Measurements from ENCODE around the gene MPC2. TPM values are rescaled to one million over a fixed set of nuclear protein-coding genes. Genes with fewer than 3 reads are reported as not detected.

MPC2 gene
- total RNA-seq, 2 donors from 2014 or later = 78.9 to 169 TPM

DNA sequence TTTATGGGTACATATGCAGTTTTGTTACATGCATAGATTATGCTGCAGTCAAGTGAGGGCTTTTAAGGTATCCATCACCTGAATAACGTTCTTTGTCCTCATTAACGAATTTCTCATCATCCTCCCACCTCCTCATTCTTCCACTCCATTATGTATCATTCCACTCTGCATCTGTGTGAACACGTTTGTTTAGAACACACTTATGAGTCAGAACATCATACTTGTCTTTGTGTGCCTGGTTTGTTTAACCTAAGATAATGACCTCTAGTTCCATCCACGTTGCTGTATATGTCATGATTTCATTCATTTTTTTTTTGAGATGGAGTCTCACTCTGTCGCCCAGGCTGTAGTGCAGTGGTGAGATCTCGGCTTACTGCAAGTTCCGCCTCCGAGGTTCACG is 6.7 kb upstream of the MPC2 start:
- no peaks in the 10 kb centered on the region for H3K27me3 ChIP-seq (replicated peaks; ENCODE audit: insufficient read depth)
- WGBS = 87% methylated on average over 9 of the region's 9 CpGs
- DNase-seq (ENCODE audit: low spot score) = no peak
- no peaks in the 10 kb centered on the region for H3K4me1 ChIP-seq (replicated peaks)
- no peaks in the 10 kb centered on the region for H3K9me3 ChIP-seq
- no peak overlapping the region for H3K4me3 ChIP-seq
- intact Hi-C loops (cut with DNase I) = no loop called here
- TF ChIP-seq POLR2AphosphoS5 (IDR thresholded peaks at IDR 0.05) = no peak
- no peak for TF ChIP-seq POLR2A (IDR thresholded peaks at IDR 0.05)
- TF ChIP-seq, protein P1, sequence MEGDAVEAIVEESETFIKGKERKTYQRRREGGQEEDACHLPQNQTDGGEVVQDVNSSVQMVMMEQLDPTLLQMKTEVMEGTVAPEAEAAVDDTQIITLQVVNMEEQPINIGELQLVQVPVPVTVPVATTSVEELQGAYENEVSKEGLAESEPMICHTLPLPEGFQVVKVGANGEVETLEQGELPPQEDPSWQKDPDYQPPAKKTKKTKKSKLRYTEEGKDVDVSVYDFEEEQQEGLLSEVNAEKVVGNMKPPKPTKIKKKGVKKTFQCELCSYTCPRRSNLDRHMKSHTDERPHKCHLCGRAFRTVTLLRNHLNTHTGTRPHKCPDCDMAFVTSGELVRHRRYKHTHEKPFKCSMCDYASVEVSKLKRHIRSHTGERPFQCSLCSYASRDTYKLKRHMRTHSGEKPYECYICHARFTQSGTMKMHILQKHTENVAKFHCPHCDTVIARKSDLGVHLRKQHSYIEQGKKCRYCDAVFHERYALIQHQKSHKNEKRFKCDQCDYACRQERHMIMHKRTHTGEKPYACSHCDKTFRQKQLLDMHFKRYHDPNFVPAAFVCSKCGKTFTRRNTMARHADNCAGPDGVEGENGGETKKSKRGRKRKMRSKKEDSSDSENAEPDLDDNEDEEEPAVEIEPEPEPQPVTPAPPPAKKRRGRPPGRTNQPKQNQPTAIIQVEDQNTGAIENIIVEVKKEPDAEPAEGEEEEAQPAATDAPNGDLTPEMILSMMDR (IDR thresholded peaks at IDR 0.05) = no peak
- H3K36me3 ChIP-seq = no peaks in the 10 kb centered on the region
- no peak overlapping the region for H3K27ac ChIP-seq

DNA sequence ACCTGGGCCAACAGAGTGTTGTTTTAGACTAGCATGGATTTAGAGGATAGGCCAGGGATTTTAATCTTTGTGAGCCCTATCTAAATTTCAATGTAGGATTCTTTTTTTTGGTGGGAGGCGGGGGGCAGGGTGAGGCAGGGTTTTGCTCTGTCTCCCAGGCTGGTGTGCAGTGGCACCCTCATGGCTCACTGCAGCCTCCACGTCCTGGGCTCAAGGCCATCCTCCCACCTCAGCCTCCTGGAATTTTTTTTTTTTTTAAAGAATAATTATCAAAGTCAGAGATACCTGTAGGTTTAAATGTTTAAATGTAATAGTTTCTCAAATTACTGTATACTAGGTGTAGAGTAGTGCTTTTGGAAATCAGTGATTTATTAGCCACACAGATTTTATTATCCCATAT is 3.4 kb upstream of the MPC2 start:
- no peak overlapping the region for H3K27ac ChIP-seq
- H3K4me1 ChIP-seq (replicated peaks) = no peaks in the 10 kb centered on the region
- intact Hi-C loops (cut with DNase I) = no loop called here
- no peaks in the 10 kb centered on the region for H3K27me3 ChIP-seq (replicated peaks; ENCODE audit: insufficient read depth)
- TF ChIP-seq POLR2AphosphoS5 (IDR thresholded peaks at IDR 0.05) (no peak), POLR2A (IDR thresholded peaks at IDR 0.05) (no peak)
- TF ChIP-seq, protein P1 (IDR thresholded peaks at IDR 0.05) = no peak
- H3K36me3 ChIP-seq = no peaks in the 10 kb centered on the region
- H3K9me3 ChIP-seq = no peaks in the 10 kb centered on the region
- no peak for DNase-seq (ENCODE audit: low spot score)
- H3K4me3 ChIP-seq = no peak overlapping the region
- WGBS = 94% methylated on average over 2 of the region's 2 CpGs

DNA sequence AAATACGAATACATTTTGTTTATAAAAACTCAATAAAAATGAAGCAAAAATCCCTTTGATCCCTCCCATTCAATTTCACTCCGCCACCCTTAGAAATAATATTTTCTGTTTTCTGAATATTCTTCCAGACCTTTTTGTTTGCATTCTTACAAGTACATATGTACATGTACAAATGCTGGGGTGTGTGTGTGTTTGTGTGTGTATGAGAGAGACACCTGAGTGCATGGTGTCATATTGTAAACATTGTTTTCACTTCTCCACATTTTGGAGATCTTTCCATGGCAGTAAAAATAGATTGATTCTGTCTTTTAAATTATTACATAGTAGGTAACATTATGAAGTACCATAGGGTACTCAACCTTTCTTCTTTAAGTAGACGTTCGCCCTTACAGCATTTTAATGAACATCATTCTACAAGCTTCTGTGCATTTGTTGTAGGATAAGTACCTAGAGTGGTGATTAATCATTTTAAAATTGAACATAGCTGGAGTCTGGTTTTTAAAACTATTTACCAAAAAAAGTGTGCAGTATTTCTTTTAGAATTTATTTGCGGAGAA is 1.3 kb upstream of the MPC2 start:
- Histone ChIP-seq H3K4me3 (peak overlapping the region; percentile 85 to 90), H3K36me3 (no peaks in the 10 kb centered on the region), H3K9me3 (no peaks in the 10 kb centered on the region), H3K4me1 (replicated peaks) (no peaks in the 10 kb centered on the region), H3K27ac (peak overlapping the region; percentile 95 to 98), H3K27me3 (replicated peaks; ENCODE audit: insufficient read depth) (no peaks in the 10 kb centered on the region)
- TF ChIP-seq, protein P1 (IDR thresholded peaks at IDR 0.05) = no peak
- intact Hi-C loops (cut with DNase I) = loop anchor here (5.0 kb wide), 2 partner anchors 144 to 216 kb away; partner anchors contain the start of gene MPZL1
- DNase-seq (ENCODE audit: low spot score) = no peak
- WGBS = 48% methylated on average over 5 of the region's 5 CpGs

DNA sequence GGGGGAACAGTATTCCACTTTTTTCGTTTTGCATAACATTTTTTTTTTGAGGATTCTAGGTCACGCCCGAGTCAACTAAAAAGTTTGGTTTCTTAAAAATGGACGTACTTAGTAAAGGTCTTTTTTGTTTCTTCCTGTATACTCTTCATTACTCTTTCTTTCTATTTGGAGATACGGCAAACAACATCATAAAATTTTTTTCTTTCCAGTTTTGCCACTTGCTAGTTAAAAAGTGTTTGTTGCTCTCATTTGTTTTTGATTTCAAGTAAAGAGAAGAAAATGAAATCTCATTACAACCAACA is 788 bp upstream of the MPC2 start:
- WGBS = 1% methylated on average over 5 of the region's 5 CpGs
- H3K27me3 ChIP-seq (replicated peaks; ENCODE audit: insufficient read depth) = no peaks in the 10 kb centered on the region
- no peaks in the 10 kb centered on the region for H3K9me3 ChIP-seq
- H3K4me1 ChIP-seq (replicated peaks) = no peaks in the 10 kb centered on the region
- H3K4me3 ChIP-seq = peak overlapping the region; percentile 85 to 90
- intact Hi-C loops (cut with DNase I) = loop anchor here (2.0 to 5.0 kb wide), 3 partner anchors 145 to 241 kb away; partner anchors contain the start of genes MPZL1 and TIPRL
- DNase-seq (ENCODE audit: low spot score) = no peak
- TF ChIP-seq, protein P1 (IDR thresholded peaks at IDR 0.05) = no peak
- TF ChIP-seq POLR2AphosphoS5 (IDR thresholded peaks at IDR 0.05) (no peak), POLR2A (IDR thresholded peaks at IDR 0.05) (no peak)
- H3K36me3 ChIP-seq = no peaks in the 10 kb centered on the region
- peak overlapping the region; percentile 95 to 98 for H3K27ac ChIP-seq
